ENCODE data around the gene HSPB7.
"Not testable (repeated sequence)": the region's sequence is repeated elsewhere in the genome, so short reads cannot be mapped to it uniquely, and the experiment has no call there.

The HSPB7 gene

GRCh38 chr1:16023050-16023653 lies 5.3 kb upstream of the HSPB7 start:
- no peak for DNase-seq (ENCODE audit: low read depth in 1 of 2, low spot score in 1 of 2)

- no peak for DNase-seq (ENCODE audit: low read depth in 1 of 2, low spot score in 1 of 2)
Measured at GRCh38 chr1:16022393-16022792, 4.5 kb upstream of the HSPB7 start.

- no peak for DNase-seq (ENCODE audit: low read depth in 1 of 2, low spot score in 1 of 2)
Measured at GRCh38 chr1:16021681-16022080, 3.8 kb upstream of the HSPB7 start, which contains the start of gene CLCNKA. TSS of gene CLCNKA (plus strand) at chr1:16022036. CDS start at chr1:16022620, 584 bp downstream.

GRCh38 chr1:16020878-16021277 lies 3.0 kb upstream of the HSPB7 start:
- not testable (repeated sequence) for DNase-seq (ENCODE audit: low read depth in 1 of 2, low spot score in 1 of 2)

- DNase-seq (ENCODE audit: low read depth in 1 of 2, low spot score in 1 of 2) = no peak
Measured at GRCh38 chr1:16020325-16020724, 2.5 kb upstream of the HSPB7 start.

- no peak for DNase-seq (ENCODE audit: low read depth in 1 of 2, low spot score in 1 of 2)
Measured at GRCh38 chr1:16019644-16020277, 1.9 kb upstream of the HSPB7 start.

GRCh38 chr1:16018749-16019643 lies 1.2 kb upstream of the HSPB7 start:
- DNase-seq (ENCODE audit: low read depth in 1 of 2, low spot score in 1 of 2) = no peak

GRCh38 chr1:16018308-16018707 lies 465 bp upstream of the HSPB7 start:
- DNase-seq (ENCODE audit: low read depth in 1 of 2, low spot score in 1 of 2) = no peak

GRCh38 chr1:16017076-16017460 lies 775 bp downstream of the HSPB7 start:
- DNase-seq (ENCODE audit: low read depth in 1 of 2, low spot score in 1 of 2) = no peak

- DNase-seq (ENCODE audit: low read depth in 1 of 2, low spot score in 1 of 2) = no peak
Measured at GRCh38 chr1:16015960-16016901, 1.6 kb downstream of the HSPB7 start.

- DNase-seq (ENCODE audit: low read depth in 1 of 2, low spot score in 1 of 2) = no peak
Measured at GRCh38 chr1:16015491-16015890, 2.4 kb downstream of the HSPB7 start.

- DNase-seq (ENCODE audit: low read depth in 1 of 2, low spot score in 1 of 2) = no peak
Measured at GRCh38 chr1:16014509-16015482, 3.0 kb downstream of the HSPB7 start.

- no peak for DNase-seq (ENCODE audit: low read depth in 1 of 2, low spot score in 1 of 2)
Measured at GRCh38 chr1:16013908-16014258, 4.0 kb downstream of the HSPB7 start.

GRCh38 chr1:16013220-16013907 lies 4.5 kb downstream of the HSPB7 start:
- peak in 1 of 2 donors; percentile 22 for DNase-seq (ENCODE audit: low read depth in 1 of 2, low spot score in 1 of 2)

GRCh38 chr1:16012590-16013219 lies 5.1 kb downstream of the HSPB7 start:
- DNase-seq (ENCODE audit: low read depth in 1 of 2, low spot score in 1 of 2) = no peak

- DNase-seq (ENCODE audit: low read depth in 1 of 2, low spot score in 1 of 2) = no peak
Measured at GRCh38 chr1:16011936-16012589, 5.8 kb downstream of the HSPB7 start.

- no peak for DNase-seq (ENCODE audit: low read depth in 1 of 2, low spot score in 1 of 2)
Measured at GRCh38 chr1:16010837-16011236, 7.0 kb downstream of the HSPB7 start.

- DNase-seq (ENCODE audit: low read depth in 1 of 2, low spot score in 1 of 2) = no peak
Measured at GRCh38 chr1:16009678-16010077, 8.2 kb downstream of the HSPB7 start.

All from activated T-helper 1 cell treated with anti-CD3 and anti-CD28 coated beads, Interleukin-2, amount 50 U/mL, for 16 hours (primary cell).